GM12873 (cell line): ENCODE data around the gene DAP3.

Experiments
- TF ChIP-seq, protein P1 (sequence below): IDR thresholded peaks from 2 replicates; pipeline ENCODE4 v1.5.1; 2012; ENCODE audit warnings: low read depth, mild to moderate bottlenecking, moderate library complexity, low read length, control low read depth; ENCODE audit not compliant: insufficient read depth; ENCODE audit errors: missing control alignments

DAP3 gene

DNA sequence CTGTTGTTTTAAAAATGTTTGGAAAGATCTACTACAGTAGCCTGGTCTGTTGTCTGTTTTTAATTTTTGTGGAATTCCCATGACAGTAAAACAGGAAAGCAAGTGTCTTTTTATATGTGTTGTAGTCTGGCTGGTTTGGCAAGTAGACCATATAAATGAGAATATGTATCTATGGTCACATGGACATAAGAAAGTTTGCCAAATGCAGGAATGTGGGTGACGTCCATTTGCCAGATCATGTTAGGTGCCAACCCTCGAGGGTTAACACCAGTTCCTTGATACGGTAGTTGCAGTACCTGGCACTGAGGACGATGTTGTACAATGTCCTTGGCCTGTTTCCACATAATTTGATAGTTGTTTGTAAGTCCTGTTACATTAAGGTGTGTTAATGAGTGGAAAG lies 6.2 kb downstream of the DAP3 start:
- TF ChIP-seq, protein P1, sequence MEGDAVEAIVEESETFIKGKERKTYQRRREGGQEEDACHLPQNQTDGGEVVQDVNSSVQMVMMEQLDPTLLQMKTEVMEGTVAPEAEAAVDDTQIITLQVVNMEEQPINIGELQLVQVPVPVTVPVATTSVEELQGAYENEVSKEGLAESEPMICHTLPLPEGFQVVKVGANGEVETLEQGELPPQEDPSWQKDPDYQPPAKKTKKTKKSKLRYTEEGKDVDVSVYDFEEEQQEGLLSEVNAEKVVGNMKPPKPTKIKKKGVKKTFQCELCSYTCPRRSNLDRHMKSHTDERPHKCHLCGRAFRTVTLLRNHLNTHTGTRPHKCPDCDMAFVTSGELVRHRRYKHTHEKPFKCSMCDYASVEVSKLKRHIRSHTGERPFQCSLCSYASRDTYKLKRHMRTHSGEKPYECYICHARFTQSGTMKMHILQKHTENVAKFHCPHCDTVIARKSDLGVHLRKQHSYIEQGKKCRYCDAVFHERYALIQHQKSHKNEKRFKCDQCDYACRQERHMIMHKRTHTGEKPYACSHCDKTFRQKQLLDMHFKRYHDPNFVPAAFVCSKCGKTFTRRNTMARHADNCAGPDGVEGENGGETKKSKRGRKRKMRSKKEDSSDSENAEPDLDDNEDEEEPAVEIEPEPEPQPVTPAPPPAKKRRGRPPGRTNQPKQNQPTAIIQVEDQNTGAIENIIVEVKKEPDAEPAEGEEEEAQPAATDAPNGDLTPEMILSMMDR, result no peak

DNA sequence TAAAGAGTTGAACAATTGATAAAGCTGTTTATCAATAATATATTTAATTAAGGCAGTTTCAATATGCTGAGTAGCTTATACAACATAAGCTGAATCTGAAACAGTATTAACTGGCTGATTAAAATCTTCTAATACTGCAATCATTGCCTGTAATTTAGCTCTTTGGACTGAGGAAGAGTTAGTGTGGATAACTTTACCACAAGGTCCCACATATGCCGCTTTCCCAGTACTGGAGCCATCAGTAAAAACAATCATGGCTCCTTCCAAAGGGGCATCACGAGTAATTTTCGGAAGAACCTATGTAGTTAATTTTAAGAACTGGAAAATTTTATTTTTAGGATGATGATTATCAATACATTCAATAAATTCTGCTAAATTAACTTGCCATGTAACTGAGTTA lies 6.7 kb downstream of the DAP3 start:
- TF ChIP-seq, protein P1, result no peak

DNA sequence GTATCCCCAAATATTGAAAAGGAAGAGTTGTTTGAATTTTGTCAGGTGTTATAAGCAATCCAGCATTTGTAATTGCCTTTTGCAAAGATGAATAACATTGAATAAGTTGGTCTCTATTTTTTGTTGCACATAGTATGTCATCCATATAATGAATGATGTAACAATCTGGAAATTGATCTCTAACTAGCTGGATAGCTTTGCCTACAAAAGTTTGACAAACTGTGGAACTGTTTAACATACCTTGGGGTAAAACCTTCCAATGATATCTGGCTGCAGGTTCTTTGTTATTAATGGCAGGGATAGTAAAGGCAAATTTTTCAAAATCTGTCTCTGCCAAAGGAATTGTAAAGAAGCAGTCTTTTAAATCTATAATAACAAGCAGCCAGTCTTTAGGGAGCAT lies 7.6 kb downstream of the DAP3 start:
- TF ChIP-seq, protein P1, result no peak

DNA sequence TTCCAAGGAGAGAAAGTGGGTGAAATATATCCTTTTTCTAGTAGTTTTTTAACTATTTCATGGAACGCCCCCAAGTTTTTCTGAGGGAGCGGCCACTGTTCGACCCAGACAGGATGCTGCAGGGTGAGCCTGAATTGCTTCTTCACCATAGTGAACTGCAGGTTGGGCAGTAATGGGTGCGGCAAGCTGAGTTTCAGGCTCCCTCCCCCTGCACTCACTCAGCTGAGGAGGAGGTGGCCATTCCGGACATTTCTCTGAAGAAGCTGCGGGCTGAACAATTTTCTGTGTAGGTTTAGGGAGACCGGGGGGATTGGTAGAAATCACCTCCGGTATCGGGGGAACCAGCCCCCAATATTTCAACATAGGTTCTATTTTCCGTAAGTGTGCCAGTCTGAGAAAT lies 8.2 kb downstream of the DAP3 start:
- TF ChIP-seq, protein P1, result no peak

DNA sequence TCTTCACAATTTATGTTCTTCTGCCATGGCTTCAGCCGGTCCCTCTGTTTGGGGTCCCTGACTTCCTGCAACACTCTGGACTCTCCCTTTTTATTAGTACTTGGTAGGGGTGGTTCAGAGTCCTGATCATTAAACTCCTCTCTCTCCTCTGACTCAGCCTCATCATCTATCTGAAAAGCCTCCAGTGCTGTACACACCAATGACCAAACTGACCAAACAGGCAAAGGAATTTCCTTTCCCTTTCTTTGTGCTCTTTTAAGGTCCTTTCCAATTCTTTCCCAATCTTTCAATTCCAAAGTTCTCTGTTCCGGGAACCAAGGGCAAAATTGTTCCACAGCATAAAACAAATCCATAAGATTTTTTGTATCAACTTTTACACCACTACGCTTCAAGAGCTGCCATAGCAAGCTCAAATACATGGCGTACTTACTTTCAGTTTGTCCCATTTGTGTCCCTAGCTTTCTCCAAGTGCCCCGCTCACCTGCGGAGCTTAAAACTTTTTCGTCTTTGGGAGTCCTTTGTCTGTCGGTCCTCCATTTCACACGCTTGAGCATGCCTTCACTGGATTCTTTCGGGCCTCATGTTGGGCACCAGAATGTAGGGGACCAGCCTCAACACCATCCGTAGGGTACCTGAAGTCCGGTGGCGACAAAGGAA lies 9.6 kb downstream of the DAP3 start:
- TF ChIP-seq, protein P1, result no peak

DNA sequence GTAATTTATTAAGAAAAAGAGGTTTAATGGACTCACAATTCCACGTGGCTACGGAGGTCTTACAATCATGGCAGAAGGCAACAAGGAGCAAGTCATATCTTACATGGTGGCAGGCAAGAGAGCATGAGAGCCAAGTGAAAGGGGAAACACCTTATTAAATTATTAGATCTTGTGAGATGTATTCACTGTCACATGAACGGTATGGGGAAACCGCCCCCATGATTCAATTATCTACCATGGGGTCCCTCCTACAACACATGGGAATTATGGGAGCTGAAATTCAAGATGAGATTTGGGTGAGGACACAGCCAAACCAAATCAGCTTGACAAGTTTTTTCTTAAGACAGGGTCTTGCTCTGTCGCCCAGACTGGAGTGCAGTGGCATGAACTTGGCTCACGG lies 14.3 kb downstream of the DAP3 start:
- TF ChIP-seq, protein P1, result no peak

DNA sequence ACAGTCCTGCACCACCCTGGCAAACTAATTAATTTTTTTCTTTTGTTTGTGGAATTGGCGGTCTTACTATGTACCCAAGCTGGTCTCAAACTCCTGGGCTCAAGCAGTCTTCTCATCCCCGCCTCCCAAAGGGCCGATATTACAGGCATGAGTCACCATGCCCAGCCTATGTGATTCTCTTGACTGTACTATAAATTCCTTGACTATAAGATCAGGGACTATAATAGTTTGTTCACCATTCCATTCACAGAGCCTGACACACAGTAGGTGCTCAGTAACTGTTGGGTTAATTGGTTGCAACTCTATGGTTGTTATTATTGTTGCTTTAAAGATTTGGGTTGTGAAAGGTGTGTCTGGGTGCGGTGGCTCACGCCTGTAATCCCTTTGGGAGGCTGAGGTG lies 17.2 kb downstream of the DAP3 start:
- TF ChIP-seq, protein P1, result no peak
